ENCODE data around the gene SEMA5B. TPM values are rescaled to one million over a fixed set of nuclear protein-coding genes. Genes with fewer than 3 reads are reported as not detected.

SEMA5B gene
- total and polyA plus RNA-seq, 9 of the 15 experiments (the other 6 are each of a cell fraction or from before 2014, with no cell fraction given), result not detected

- ChIA-PET CTCF (ENCODE audit: low intra/inter-chr PET ratio) (no interaction called here), POLR2A (interaction anchor here (0.6 to 0.9 kb wide), 2 partner anchors 17 to 822 kb away, joined by 3 to 5 read pairs; no protein-coding TSS in a partner anchor)
- BruUV-seq (replicated peaks), result no TSS peak
- Histone ChIP-seq H3K27ac (ENCODE audit: extremely low read depth, low read depth, low read length) (no peak overlapping the region), H3K9me1 (ENCODE audit: control insufficient read depth, insufficient read depth, low read length) (no peaks in the 10 kb centered on the region), H3K36me3 (ENCODE audit: control insufficient read depth, insufficient read depth, low read length) (no peaks in the 10 kb centered on the region), H3K9ac (ENCODE audit: insufficient read depth in 1 of 2, low read depth in 2 of 2, low read length in 2 of 2) (no peak overlapping the region), H4K20me1 (replicated peaks; ENCODE audit: control insufficient read depth, insufficient read depth, low read length) (no peaks in the 10 kb centered on the region), H3K27me3 (ENCODE audit: control insufficient read depth in 2 of 2, insufficient read depth in 2 of 2, low read length in 2 of 2) (peaks cover 4 to 37% of the 10 kb centered on the region in 2 experiments; a peak in 4 of 5 replicates), H2AFZ (ENCODE audit: low read depth, low read length) (no peak overlapping the region), H3K4me2 (ENCODE audit: insufficient read depth, low read length) (no peak overlapping the region), H3K79me2 (ENCODE audit: control insufficient read depth, insufficient read depth, low read length) (no peaks in the 10 kb centered on the region), H3K4me3 (no peak overlapping the region), H3K9me3 (replicated peaks; ENCODE audit: control insufficient read depth, insufficient read depth, low read depth, low read length) (no peaks in the 10 kb centered on the region), H3K4me1 (replicated peaks in 1 of 2; ENCODE audit: control insufficient read depth in 2 of 2, insufficient read depth in 2 of 2, low read length in 2 of 2) (no peaks in the 10 kb centered on the region; a peak in 1 of 5 replicates)
- intact Hi-C loops (cut with micrococcal nuclease) (no loop called here), in situ Hi-C loops (cut with MboI) (no loop called here)
- ATAC-seq (no peak), DNase-seq (ENCODE audit: extremely low read depth in 1 of 4, low spot score in 3 of 4) (no peak), FAIRE-seq (no peak)
- TF ChIP-seq, protein P1, sequence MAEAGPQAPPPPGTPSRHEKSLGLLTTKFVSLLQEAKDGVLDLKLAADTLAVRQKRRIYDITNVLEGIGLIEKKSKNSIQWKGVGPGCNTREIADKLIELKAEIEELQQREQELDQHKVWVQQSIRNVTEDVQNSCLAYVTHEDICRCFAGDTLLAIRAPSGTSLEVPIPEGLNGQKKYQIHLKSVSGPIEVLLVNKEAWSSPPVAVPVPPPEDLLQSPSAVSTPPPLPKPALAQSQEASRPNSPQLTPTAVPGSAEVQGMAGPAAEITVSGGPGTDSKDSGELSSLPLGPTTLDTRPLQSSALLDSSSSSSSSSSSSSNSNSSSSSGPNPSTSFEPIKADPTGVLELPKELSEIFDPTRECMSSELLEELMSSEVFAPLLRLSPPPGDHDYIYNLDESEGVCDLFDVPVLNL (CRISPR knock-in tag; IDR thresholded peaks at IDR 0.05; ENCODE audit: low read depth), result no peak
- TF ChIP-seq ZNF780A (CRISPR knock-in tag; IDR thresholded peaks at IDR 0.05) (no peak), ZNF589 (CRISPR knock-in tag; IDR thresholded peaks at IDR 0.05; ENCODE audit: low read depth) (no peak), ELF4 (CRISPR knock-in tag; IDR thresholded peaks at IDR 0.05) (no peak), NFXL1 (CRISPR knock-in tag; IDR thresholded peaks at IDR 0.05) (no peak), POLR2A (conservative IDR thresholded peaks at IDR 0.05) (no peak), NUFIP1 (IDR thresholded peaks at IDR 0.05; ENCODE audit: partially characterized antibody) (no peak), CBFB (CRISPR knock-in tag; IDR thresholded peaks at IDR 0.05) (no peak), FOSL1 (tag; conservative IDR thresholded peaks at IDR 0.05) (no peak), ZNF217 (CRISPR knock-in tag; IDR thresholded peaks at IDR 0.05) (no peak), U2AF2 (optimal IDR thresholded peaks at IDR 0.05; ENCODE audit: low read depth, low read length) (no peak), ZKSCAN1 (IDR thresholded peaks at IDR 0.05; ENCODE audit: low read depth, low read length) (no peak), RCOR1 (IDR thresholded peaks at IDR 0.05; ENCODE audit: borderline replicate concordance in 1 of 2, low read depth in 2 of 2, low read length in 2 of 2) (no peak), STAG1 (CRISPR knock-in tag; IDR thresholded peaks at IDR 0.05; ENCODE audit: borderline replicate concordance) (no peak), MEF2A (IDR thresholded peaks at IDR 0.05; ENCODE audit: control insufficient read depth, low read depth, low read length) (no peak), RBM39 (optimal IDR thresholded peaks at IDR 0.05; ENCODE audit: low read depth, low read length) (no peak)
- TF ChIP-seq, protein P2, sequence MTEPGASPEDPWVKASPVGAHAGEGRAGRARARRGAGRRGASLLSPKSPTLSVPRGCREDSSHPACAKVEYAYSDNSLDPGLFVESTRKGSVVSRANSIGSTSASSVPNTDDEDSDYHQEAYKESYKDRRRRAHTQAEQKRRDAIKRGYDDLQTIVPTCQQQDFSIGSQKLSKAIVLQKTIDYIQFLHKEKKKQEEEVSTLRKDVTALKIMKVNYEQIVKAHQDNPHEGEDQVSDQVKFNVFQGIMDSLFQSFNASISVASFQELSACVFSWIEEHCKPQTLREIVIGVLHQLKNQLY (CRISPR knock-in tag; conservative IDR thresholded peaks at IDR 0.05), result no peak
- 2% methylated on average over 5 of the region's 5 CpGs for WGBS (ENCODE audit: insufficient coverage, low coverage, missing lambda C conversion rate)
These were observed 17.6 kb upstream of the SEMA5B start for GRCh38 chr3:123044981-123045763.

All from K562 (cell line).